ENCODE results near the gene GDF11.

GDF11 gene

DNA sequence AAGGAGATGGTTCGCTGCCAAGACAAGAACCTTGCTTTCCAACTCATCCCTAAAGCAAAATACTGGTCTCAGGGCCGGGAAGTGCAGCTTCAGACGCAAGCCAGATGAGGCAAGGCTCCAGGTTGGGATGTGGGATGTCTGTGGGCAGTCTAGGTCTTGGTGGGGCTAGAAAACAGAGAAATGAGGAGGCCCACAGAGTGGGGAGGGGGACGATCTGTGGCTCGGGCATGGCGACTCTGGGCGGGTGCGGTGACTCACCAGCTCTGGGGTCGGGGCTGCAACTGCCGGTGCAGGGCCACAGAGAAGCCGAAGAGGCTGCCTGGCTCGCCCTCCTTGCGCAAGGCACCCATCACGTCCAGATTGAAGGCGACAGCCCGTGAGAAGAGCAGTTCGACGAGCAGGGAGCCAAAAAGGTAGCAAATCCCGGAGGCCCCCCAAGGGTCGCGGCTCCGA, 35.7 kb upstream of the GDF11 start:
- ChIA-PET POLR2A (interaction anchor here (0.6 to 2.4 kb wide), 7 partner anchors 13 to 267 kb away, joined by 3 to 12 read pairs (median 3); partner anchors contain the start of genes CD63, ORMDL2, RAB5B and SARNP), CTCF (interaction anchor here (0.6 to 3.5 kb wide), 6 partner anchors 10 to 50 kb away, joined by 3 to 21 read pairs (median 6); partner anchors contain the start of gene RDH5)
- H3K9me3 ChIP-seq (ENCODE audit: control insufficient read depth, insufficient read depth, low read depth, low read length) = no peaks in the 10 kb centered on the region
- H3K4me1 ChIP-seq (ENCODE audit: control insufficient read depth, insufficient read depth, low read length) = no peaks in the 10 kb centered on the region; the same call in 1 of the 2 replicates
- H3K27ac ChIP-seq (ENCODE audit: extremely low read depth, low read depth, low read length) = no peak overlapping the region; the same call in 1 of the 2 replicates
- H3K4me3 ChIP-seq (ENCODE audit: low read depth, low read length) = peak overlapping the region; percentile 48
- no peaks in the 10 kb centered on the region for H3K36me3 ChIP-seq (ENCODE audit: control insufficient read depth in 2 of 2, insufficient read depth in 1 of 2, low read length in 2 of 2)
- TF ChIP-seq TCF7L2 (IDR thresholded peaks at IDR 0.05; ENCODE audit: borderline replicate concordance, low read depth, low read length) (no peak), ZNF366 (tag by site-specific recombination; conservative IDR thresholded peaks at IDR 0.05) (no peak), GLIS2 (tag by site-specific recombination; IDR thresholded peaks at IDR 0.05) (peak; percentile 40; the same call in 1 of the 2 replicates), ZEB2 (tag by site-specific recombination; IDR thresholded peaks at IDR 0.05) (0 out of 2 replicates have a peak, but pooled peaks have one; percentile 28), ZNF354C (tag by site-specific recombination; IDR thresholded peaks at IDR 0.05; ENCODE audit: borderline replicate concordance, low read depth) (no peak), ZBTB21 (tag by site-specific recombination; IDR thresholded peaks at IDR 0.05) (no peak), KLF16 (tag by site-specific recombination; IDR thresholded peaks at IDR 0.05) (0 out of 2 replicates have a peak, but pooled peaks have one; percentile 5), ZNF266 (tag by site-specific recombination; IDR thresholded peaks at IDR 0.05; ENCODE audit: low read depth) (no peak), ZNF18 (tag by site-specific recombination; IDR thresholded peaks at IDR 0.05) (no peak), ZNF544 (tag by site-specific recombination; IDR thresholded peaks at IDR 0.05) (no peak), PRDM2 (tag by site-specific recombination; IDR thresholded peaks at IDR 0.05; ENCODE audit: borderline replicate concordance) (no peak), ZNF423 (tag by site-specific recombination; IDR thresholded peaks at IDR 0.05) (no peak), HOXA7 (CRISPR knock-in tag; IDR thresholded peaks at IDR 0.05; ENCODE audit: borderline replicate concordance) (no peak), ZNF335 (tag by site-specific recombination; conservative IDR thresholded peaks at IDR 0.05) (peak; percentile 98), ZNF785 (tag by site-specific recombination; IDR thresholded peaks at IDR 0.05) (no peak), ZBTB8A (tag by site-specific recombination; IDR thresholded peaks at IDR 0.05) (0 out of 2 replicates have a peak, but pooled peaks have one; percentile 34), ZNF302 (tag by site-specific recombination; IDR thresholded peaks at IDR 0.05; ENCODE audit: low read depth) (no peak), SP3 (tag by site-specific recombination; IDR thresholded peaks at IDR 0.05) (no peak)
- TF ChIP-seq, protein P1, sequence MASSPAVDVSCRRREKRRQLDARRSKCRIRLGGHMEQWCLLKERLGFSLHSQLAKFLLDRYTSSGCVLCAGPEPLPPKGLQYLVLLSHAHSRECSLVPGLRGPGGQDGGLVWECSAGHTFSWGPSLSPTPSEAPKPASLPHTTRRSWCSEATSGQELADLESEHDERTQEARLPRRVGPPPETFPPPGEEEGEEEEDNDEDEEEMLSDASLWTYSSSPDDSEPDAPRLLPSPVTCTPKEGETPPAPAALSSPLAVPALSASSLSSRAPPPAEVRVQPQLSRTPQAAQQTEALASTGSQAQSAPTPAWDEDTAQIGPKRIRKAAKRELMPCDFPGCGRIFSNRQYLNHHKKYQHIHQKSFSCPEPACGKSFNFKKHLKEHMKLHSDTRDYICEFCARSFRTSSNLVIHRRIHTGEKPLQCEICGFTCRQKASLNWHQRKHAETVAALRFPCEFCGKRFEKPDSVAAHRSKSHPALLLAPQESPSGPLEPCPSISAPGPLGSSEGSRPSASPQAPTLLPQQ (tag by site-specific recombination; IDR thresholded peaks at IDR 0.05) = no peak
- TF ChIP-seq, protein P2, sequence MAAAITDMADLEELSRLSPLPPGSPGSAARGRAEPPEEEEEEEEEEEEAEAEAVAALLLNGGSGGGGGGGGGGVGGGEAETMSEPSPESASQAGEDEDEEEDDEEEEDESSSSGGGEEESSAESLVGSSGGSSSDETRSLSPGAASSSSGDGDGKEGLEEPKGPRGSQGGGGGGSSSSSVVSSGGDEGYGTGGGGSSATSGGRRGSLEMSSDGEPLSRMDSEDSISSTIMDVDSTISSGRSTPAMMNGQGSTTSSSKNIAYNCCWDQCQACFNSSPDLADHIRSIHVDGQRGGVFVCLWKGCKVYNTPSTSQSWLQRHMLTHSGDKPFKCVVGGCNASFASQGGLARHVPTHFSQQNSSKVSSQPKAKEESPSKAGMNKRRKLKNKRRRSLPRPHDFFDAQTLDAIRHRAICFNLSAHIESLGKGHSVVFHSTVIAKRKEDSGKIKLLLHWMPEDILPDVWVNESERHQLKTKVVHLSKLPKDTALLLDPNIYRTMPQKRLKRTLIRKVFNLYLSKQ (tag by site-specific recombination; IDR thresholded peaks at IDR 0.05; ENCODE audit: borderline replicate concordance) = no peak
- TF ChIP-seq, protein P3, sequence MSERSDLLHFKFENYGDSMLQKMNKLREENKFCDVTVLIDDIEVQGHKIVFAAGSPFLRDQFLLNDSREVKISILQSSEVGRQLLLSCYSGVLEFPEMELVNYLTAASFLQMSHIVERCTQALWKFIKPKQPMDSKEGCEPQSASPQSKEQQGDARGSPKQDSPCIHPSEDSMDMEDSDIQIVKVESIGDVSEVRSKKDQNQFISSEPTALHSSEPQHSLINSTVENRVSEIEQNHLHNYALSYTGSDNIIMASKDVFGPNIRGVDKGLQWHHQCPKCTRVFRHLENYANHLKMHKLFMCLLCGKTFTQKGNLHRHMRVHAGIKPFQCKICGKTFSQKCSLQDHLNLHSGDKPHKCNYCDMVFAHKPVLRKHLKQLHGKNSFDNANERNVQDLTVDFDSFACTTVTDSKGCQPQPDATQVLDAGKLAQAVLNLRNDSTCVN (tag by site-specific recombination; optimal IDR thresholded peaks at IDR 0.05) = peak; percentile 43
- TF ChIP-seq, protein P4, sequence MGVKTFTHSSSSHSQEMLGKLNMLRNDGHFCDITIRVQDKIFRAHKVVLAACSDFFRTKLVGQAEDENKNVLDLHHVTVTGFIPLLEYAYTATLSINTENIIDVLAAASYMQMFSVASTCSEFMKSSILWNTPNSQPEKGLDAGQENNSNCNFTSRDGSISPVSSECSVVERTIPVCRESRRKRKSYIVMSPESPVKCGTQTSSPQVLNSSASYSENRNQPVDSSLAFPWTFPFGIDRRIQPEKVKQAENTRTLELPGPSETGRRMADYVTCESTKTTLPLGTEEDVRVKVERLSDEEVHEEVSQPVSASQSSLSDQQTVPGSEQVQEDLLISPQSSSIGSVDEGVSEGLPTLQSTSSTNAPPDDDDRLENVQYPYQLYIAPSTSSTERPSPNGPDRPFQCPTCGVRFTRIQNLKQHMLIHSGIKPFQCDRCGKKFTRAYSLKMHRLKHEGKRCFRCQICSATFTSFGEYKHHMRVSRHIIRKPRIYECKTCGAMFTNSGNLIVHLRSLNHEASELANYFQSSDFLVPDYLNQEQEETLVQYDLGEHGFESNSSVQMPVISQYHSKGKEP (tag by site-specific recombination; IDR thresholded peaks at IDR 0.05) = no peak
- TF ChIP-seq, protein P5, sequence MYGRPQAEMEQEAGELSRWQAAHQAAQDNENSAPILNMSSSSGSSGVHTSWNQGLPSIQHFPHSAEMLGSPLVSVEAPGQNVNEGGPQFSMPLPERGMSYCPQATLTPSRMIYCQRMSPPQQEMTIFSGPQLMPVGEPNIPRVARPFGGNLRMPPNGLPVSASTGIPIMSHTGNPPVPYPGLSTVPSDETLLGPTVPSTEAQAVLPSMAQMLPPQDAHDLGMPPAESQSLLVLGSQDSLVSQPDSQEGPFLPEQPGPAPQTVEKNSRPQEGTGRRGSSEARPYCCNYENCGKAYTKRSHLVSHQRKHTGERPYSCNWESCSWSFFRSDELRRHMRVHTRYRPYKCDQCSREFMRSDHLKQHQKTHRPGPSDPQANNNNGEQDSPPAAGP (tag by site-specific recombination; IDR thresholded peaks at IDR 0.05) = peak; percentile 59; the same call in 1 of the 2 replicates
